Measurements from ENCODE around the gene DAZAP1.
"Not testable (repeated sequence)": the region's sequence is repeated elsewhere in the genome, so short reads cannot be mapped to it uniquely, and the experiment has no call there.

The DAZAP1 gene

GRCh38 chr19:1474765-1475351 is 67.5 kb downstream of the DAZAP1 start:
- DNase-seq = no peak

- DNase-seq = no peak
Observed at GRCh38 chr19:1475751-1476437, 68.5 kb downstream of the DAZAP1 start.

GRCh38 chr19:1477056-1477455 is 69.7 kb downstream of the DAZAP1 start:
- DNase-seq = not testable (repeated sequence)

GRCh38 chr19:1478934-1479707 is 71.7 kb downstream of the DAZAP1 start, which contains the start of gene C19orf25:
Gene C19orf25, minus strand, starts transcription at chr19:1479215. Its CDS starts 312 bp downstream, at chr19:1478903.
- peak; percentile 88 for DNase-seq

- no peak for DNase-seq
Observed at GRCh38 chr19:1481224-1481892, 74.0 kb downstream of the DAZAP1 start.

- no peak for DNase-seq
Observed at GRCh38 chr19:1481893-1482360, 74.5 kb downstream of the DAZAP1 start.

GRCh38 chr19:1482361-1483130 is 75.2 kb downstream of the DAZAP1 start:
- no peak for DNase-seq

- DNase-seq = no peak
Observed at GRCh38 chr19:1483131-1483978, 76.0 kb downstream of the DAZAP1 start.

GRCh38 chr19:1483979-1484428 is 76.6 kb downstream of the DAZAP1 start:
- DNase-seq = no peak

Measured in NCI-H1092 (cell line).